ENCODE results near the gene RAB3A.
"Not testable (repeated sequence)": the region's sequence is repeated elsewhere in the genome, so short reads cannot be mapped to it uniquely, and the experiment has no call there.

Gene RAB3A

DNA sequence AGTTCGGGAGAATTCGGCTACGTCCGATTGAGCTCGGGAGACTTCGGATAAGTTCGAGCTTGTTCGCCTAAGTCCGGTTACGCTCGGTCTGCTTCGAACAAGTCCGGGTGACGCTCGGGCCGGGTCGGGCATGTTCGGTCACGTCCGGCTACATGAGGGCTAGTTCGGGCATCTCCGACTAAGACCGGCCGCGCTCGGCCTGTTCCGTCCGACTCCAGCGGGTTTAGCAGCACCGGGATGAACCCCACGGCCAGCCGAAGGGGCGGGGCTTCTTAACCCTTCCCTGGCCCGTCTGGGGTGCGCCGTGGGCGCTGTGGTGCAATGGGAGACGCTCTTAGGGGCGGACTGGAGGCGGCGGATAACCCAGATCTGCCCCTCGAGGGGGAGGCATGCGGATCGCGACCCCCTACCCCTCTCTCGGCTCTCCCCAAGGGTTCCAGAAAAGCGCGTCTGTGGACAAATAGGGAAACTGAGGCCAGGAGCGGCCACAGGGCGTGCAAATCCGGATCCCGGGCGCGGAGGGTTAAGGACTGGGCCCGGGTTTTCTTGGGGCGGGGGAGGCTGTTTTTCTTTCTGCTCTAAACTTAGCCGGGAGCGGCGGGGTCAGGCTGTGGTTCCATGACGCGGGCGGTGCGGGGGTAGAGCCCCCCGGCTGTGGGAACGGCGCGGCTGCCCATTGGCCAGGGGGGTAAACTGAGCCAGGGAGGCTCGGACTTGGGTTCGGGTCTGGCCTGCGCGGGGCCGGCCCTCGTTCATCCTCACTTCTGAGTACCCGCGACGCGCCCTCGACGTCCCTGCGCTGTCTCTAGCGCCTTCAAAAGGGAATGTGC lies 20.9 kb upstream of the RAB3A start:
- peak; percentile 94 for DNase-seq (ENCODE audit: low read depth)
- peak overlapping the region; percentile 47 for H3K4me3 ChIP-seq (ENCODE audit: low read depth, low read length)

- DNase-seq (ENCODE audit: low read depth), result no peak
Measured at GRCh38 chr19:18223860-18224524, 20.1 kb upstream of the RAB3A start.

DNA sequence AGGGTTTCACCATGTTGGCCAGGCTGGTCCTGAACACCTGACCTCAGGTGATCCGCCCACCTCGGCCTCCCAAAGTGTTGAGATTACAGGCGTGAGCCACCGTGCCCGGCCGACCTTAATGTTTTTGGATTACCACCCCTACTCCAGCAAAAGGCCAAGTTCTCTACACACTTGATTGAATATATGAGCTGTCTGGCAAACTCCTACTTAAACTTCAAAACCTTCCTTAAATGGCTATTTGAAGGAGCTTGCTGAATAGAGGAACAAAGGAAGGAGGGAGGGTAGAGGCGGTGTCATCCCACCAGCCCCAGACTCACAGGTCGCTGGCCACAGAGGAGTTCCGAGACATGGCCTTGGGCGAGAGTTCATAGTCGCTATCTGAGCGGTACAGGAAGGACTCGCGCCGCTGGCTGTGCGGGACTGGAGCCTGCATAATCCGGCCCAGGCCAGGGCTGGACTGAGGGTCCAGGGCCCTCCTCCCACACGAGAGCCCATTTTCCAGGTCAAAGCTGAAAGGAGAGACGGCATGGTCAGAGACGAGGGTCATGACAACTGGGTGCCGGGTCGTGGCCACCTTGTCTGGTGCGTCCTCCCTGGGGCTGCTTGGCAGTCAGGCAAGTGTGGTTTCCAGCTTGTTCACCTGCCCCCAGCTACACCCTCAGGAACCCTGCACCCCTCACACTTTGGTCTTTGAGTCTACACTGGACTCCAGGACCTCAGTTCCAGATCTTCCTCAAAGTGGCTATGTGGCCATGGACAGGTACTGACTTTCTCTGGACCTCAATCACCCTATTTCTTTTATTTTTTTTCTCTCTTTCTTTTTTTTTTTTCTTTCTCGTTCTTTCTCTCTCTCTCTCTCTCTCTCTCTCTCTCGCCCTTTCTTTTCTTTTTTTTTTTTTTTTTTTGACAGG lies 18.2 kb upstream of the RAB3A start:
- DNase-seq (ENCODE audit: low read depth), result no peak
- no peak overlapping the region for H3K4me3 ChIP-seq (ENCODE audit: low read depth, low read length)

More at GRCh38 chr19:18223860-18224524, 20.1 kb upstream of the RAB3A start:
- H3K4me3 ChIP-seq (ENCODE audit: low read depth, low read length), result peak overlapping the region; percentile 47

DNA sequence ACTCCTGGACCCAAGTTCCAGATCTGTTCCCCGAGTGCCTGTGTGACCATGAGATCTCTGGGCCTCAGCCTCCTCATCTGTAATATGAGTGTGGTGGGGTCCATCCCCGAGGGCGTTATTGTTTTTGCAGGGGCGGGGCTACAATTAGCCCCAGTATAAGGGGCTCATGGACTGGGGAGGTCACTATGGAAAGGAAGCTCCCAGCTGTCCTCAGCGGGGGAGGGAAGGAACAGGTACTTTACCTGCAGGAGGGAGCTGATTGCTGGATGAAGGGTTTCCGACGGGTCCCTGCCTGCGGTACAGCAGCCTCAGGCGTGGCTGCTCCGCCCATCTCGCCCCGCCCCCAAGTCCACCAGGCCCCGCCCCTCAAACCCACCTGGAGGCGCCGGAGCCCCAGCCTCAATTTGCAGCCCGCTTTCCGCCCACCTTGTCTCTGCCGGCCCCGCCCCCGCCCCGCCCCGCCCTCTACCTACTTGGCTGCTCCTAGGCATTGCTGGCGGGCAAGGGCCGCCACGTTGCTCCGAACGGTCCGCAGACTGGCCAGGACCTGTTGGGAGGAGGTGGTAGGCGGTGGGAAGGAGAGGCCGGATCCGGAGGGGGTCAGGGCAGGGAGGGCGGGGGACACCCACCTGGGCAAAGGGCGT lies 16.9 kb upstream of the RAB3A start:
- DNase-seq (ENCODE audit: low read depth), result no peak
- H3K4me3 ChIP-seq (ENCODE audit: low read depth, low read length), result no peak overlapping the region

DNA sequence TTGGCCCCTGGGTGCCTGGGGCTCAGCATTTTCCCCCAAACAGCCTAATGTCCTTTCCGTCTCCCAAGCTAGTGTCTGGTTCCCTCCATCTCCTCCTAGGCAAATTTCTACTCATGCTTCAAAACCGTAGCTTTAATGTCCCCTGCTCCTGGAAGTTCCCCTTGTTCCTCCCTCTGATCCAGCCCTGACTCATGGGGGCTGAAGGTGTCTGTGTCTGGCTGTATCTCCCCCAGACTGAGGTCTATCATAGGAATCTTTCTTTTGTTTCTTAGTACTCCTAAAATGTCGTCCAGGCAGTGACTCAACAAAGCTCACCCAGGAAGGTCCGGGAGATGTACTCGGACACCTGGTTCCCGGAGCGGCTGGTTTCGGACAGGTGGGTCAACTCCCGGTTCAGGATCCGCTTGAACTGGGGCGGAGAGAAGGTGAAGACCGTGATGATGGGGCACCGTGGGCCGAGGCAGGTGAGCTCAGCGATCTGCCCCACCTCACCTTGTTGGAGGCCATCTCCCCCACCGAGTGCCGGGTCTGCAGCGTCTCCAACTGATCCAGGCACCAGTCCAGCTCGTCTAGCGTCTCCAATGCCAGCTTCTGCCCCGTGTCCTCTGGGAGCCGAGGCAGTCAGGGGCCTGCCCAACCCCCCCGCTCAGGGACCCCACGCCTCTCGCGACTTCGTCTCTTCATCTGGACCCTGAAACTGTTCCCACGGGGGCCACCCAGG lies 16.2 kb upstream of the RAB3A start:
- DNase-seq (ENCODE audit: low read depth), result no peak
- no peak overlapping the region for H3K4me3 ChIP-seq (ENCODE audit: low read depth, low read length)

- no peak for DNase-seq (ENCODE audit: low read depth)
- no peak overlapping the region for H3K4me3 ChIP-seq (ENCODE audit: low read depth, low read length)
Measured at GRCh38 chr19:18218600-18218999, 14.8 kb upstream of the RAB3A start.

DNA sequence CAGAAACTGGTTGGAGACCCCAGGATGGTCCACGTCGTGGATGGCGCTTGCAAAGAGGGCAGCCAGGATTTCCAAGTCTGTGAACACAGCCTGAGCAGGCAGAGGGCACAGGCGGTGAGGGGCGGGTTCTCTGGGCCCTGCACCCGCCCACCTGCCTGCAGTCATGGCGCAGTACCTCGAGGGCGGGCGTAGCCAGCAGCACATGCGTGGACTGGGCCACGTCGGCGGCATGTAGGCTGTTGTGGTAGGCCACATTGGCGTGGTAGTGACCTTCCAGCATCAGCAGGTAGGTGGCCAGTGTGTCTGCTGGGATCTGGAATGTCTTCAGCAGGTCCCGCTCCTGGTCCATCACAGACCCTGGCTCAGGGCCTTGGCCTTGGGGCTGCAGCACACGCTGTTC lies 14.3 kb upstream of the RAB3A start:
- no peak overlapping the region for H3K4me3 ChIP-seq (ENCODE audit: low read depth, low read length)
- DNase-seq (ENCODE audit: low read depth), result no peak

DNA sequence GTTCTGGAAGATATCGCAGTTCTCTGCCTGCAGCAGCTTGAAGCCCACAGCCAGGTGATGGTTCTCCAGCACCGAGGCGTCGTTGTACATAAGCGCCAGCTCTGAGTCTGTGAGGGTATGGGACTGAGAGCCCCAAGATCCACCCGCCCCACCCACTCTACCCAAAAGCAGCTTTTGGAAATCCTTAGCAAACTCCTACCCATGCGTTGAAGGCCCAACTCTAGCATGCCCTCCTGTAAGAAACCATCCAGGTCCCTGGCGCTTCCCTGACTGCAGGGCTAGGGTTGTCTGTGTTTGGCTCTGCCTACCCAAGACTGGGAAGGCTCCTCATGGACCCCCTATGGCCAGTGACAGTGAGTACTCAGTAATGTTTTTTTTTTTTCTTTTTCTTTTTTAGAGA lies 12.9 kb upstream of the RAB3A start:
- H3K4me3 ChIP-seq (ENCODE audit: low read depth, low read length), result no peak overlapping the region
- no peak for DNase-seq (ENCODE audit: low read depth)

GRCh38 chr19:18214779-18215433 lies 11.1 kb upstream of the RAB3A start:
- no peak for DNase-seq (ENCODE audit: low read depth)
- no peak overlapping the region for H3K4me3 ChIP-seq (ENCODE audit: low read depth, low read length)

- H3K4me3 ChIP-seq (ENCODE audit: low read depth, low read length), result no peak overlapping the region
- no peak for DNase-seq (ENCODE audit: low read depth)
Measured at GRCh38 chr19:18211683-18212082, 7.8 kb upstream of the RAB3A start.

DNA sequence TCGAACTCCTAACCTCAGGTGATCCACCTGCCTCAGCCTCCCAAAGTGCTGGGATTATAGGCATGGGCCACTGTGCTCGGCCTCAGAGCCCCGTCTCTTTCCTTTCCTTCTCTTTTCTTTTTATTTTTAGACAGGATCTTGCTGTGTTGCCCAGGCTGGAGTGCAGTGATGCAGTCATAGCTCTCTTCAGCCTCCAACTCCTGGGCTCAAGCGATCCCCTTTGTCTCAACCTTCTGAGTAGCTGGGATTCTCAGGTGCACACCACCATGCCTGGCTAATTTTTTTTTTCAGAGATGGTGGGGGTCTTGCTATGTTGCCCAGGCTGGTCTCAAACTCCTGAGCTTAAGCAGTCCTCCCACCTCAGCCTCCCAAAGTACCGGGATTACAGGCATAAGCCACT lies 6.1 kb upstream of the RAB3A start:
- not testable (repeated sequence) for DNase-seq (ENCODE audit: low read depth); H3K4me3 ChIP-seq (ENCODE audit: low read depth, low read length)

- no peak for DNase-seq (ENCODE audit: low read depth)
- H3K4me3 ChIP-seq (ENCODE audit: low read depth, low read length), result no peak overlapping the region
Measured at GRCh38 chr19:18208098-18208951, 4.5 kb upstream of the RAB3A start.

DNA sequence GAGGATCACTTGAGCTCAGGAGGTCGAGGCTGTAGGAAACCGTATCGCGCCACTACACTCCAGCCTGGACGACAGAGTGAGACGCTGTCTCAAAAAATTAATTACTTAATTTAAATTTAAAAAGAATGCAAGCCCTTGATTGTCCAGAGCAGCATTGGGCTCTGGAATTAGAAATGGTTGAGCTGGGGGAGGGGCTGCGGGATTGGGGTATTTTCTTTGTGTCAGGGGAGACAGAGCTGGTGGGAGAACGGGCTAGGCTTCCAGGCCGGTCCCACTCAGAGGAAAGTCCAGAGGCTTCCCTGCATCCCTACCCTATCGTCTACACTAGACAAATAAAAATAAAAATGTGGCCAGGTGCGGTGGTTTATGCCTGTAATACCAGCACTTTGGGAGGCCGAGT lies 2.2 kb upstream of the RAB3A start:
- no peak for DNase-seq (ENCODE audit: low read depth)
- H3K4me3 ChIP-seq (ENCODE audit: low read depth, low read length), result peak overlapping the region; percentile 76

DNA sequence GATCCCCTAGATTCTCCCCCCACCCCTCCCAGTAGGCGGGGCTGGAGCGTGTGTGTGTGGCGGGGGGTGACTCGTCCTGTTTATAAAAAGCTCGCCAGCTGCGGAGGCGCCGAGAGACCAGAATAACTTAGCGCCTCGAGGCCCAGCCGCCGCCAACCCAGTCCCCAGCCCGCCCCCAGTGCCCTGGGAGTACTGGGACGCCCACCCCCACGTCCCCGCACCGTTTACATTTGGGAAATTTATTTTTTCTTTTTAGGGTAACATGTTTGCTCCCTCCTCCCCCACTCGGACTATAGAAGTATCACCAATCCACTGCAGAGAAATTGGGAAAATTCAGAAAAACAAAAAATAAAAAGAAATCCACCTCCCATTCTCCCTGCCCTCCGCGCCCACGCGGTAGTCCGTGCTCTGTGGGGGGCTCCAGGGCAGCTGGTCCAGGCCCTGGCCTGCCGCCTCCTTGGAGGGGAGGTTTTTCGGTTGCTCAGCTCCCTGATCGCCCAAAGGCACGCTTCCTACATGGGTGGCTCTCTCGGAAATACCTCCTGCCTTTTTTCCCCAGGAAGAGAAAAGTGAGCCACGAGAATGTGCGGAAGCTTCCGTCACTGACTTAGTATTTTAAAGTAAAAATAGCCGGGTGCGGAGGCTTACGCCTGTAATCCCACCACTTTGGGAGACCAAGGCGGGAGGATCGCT lies 1.5 kb upstream of the RAB3A start:
- peak overlapping the region; percentile 76 for H3K4me3 ChIP-seq (ENCODE audit: low read depth, low read length)
- DNase-seq (ENCODE audit: low read depth), result peak; percentile 37

DNA sequence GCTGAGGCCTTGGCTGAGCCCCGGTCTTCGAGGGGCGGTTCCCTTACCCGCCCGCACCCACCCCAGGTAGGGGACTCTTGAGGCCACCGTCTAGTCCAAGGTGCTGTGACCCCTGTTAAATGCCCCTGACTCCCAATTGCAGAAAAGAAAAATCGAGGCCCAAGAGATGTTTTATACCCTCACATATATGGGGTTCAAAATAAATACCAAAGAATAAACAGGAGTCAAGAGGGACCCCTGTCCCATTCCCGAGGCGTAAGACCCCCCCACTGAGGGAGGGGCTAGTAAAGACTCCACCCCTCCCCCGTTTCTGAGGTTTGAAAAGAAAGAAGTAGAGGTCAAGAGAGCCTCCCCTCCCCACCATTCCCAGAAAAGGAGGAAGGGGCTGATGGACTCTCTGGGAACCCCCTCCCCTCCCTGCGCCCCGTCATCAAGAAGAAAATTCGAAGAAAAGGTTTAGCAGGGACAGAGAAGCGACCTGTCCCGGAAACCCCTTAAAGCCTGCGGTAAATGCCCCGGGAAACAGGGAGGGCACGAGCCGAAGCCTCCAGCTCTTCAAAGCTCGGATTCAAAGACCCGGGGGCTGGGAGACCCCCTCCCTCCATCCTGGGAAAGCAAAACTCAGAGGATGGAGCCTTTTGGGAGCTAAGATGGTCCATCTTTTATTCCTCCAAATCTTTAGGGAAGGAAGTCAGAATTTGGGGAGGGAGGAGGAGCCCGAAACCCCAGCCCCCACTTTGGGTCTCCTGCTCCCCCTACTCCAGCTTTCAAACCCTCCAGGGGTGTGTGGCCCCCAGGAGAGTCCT lies 755 bp upstream of the RAB3A start:
- DNase-seq (ENCODE audit: low read depth), result no peak
- H3K4me3 ChIP-seq (ENCODE audit: low read depth, low read length), result peak overlapping the region; percentile 76

DNA sequence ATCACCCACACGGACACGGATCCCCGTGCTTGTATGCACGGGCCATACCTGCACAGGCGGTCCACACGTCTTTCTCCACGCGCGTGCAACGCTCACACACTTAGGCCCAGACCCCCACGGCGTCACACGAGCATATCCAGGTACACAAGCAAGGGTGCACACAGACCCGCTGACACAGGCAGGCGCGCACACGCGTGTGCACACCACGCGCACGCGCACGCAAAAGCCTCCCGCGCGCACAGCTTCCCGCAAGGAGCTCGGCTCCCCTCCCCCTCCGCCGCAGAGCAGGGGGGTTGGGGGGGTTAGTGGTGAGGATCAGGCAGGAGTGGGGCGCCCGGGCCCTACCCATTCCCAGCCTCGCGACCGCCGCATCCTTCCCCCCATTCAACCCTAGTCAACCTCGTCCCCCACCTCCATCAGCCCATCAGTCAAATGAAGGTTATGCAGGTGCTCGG lies 407 bp downstream of the RAB3A start:
- peak overlapping the region; percentile 79 for H3K4me3 ChIP-seq (ENCODE audit: low read depth, low read length)
- DNase-seq (ENCODE audit: low read depth), result no peak

Measured in skeletal muscle cell (primary cell).